Measurements from ENCODE around the gene HLA-DOA. TPM values are rescaled to one million over a fixed set of nuclear protein-coding genes. Genes with fewer than 3 reads are reported as not detected.

Gene HLA-DOA
- not detected in 5 replicates for total RNA-seq (2022; extraction: Qiagen RNA extraction; ENCODE audit: low read depth)

GRCh38 chr6:33008944-33009861, at the start of gene HLA-DOA:
Gene HLA-DOA, minus strand, starts transcription at chr6:33009591.

GRCh38 chr6:32968093-32968866, 41.1 kb downstream of the HLA-DOA start, which contains the start of gene BRD2:
Gene BRD2, plus strand, starts transcription at chr6:32968594. Its CDS starts 4,305 bp downstream, at chr6:32972899.

Other genes with a start within 250 kb of the HLA-DOA start
- gene HLA-DQB2, start 246.1 kb downstream of the HLA-DOA start, total RNA-seq (2022; extraction: Qiagen RNA extraction; ENCODE audit: low read depth) = not detected in 5 replicates
- 0.16 to 0.23 TPM in 2 of 5 replicates, not detected in the others for gene HLA-DOB, start 192.6 kb downstream of the HLA-DOA start, total RNA-seq (2022; extraction: Qiagen RNA extraction; ENCODE audit: low read depth)
- gene TAP2, start 170.9 kb downstream of the HLA-DOA start, total RNA-seq (2022; extraction: Qiagen RNA extraction; ENCODE audit: low read depth) = 10.9 to 20.6 TPM (median 17.8 TPM) in 5 replicates
- 18.6 to 22.5 TPM (median 20.0 TPM) in 5 replicates for gene PSMB8, start 165.5 kb downstream of the HLA-DOA start, total RNA-seq (2022; extraction: Qiagen RNA extraction; ENCODE audit: low read depth)
- gene TAP1, start 155.9 kb downstream of the HLA-DOA start, total RNA-seq (2022; extraction: Qiagen RNA extraction; ENCODE audit: low read depth) = 28.3 to 38.6 TPM (median 34.4 TPM) in 5 replicates
- gene PSMB9, start 155.4 kb downstream of the HLA-DOA start, total RNA-seq (2022; extraction: Qiagen RNA extraction; ENCODE audit: low read depth) = 15.8 to 24.7 TPM (median 19.0 TPM) in 5 replicates
- 1.1 to 2.2 TPM (median 1.8 TPM) in 5 replicates for gene HLA-DMB, start 68.6 kb downstream of the HLA-DOA start, total RNA-seq (2022; extraction: Qiagen RNA extraction; ENCODE audit: low read depth)
- gene HLA-DMA, start 56.5 kb downstream of the HLA-DOA start, total RNA-seq (2022; extraction: Qiagen RNA extraction; ENCODE audit: low read depth) = 2.7 to 3.6 TPM (median 3.2 TPM) in 5 replicates
- 127 to 155 TPM (median 130 TPM) in 5 replicates for gene BRD2, start 41.0 kb downstream of the HLA-DOA start, total RNA-seq (2022; extraction: Qiagen RNA extraction; ENCODE audit: low read depth)
- gene HLA-DPA1, start 64.1 kb upstream of the HLA-DOA start, total RNA-seq (2022; extraction: Qiagen RNA extraction; ENCODE audit: low read depth) = 0.05 TPM in 1 of 5 replicates, not detected in the others
- gene HLA-DPB1, start 66.4 kb upstream of the HLA-DOA start, total RNA-seq (2022; extraction: Qiagen RNA extraction; ENCODE audit: low read depth) = not detected in 5 replicates
- 0.71 to 1.5 TPM (median 0.79 TPM) in 5 replicates for gene COL11A2, start 182.9 kb upstream of the HLA-DOA start, total RNA-seq (2022; extraction: Qiagen RNA extraction; ENCODE audit: low read depth)
- 14.6 to 23.6 TPM (median 21.7 TPM) in 5 replicates for gene RXRB, start 191.1 kb upstream of the HLA-DOA start, total RNA-seq (2022; extraction: Qiagen RNA extraction; ENCODE audit: low read depth)
- 99.1 to 115 TPM (median 112 TPM) in 5 replicates for gene SLC39A7, start 191.3 kb upstream of the HLA-DOA start, total RNA-seq (2022; extraction: Qiagen RNA extraction; ENCODE audit: low read depth)
- 9.7 to 16.5 TPM (median 14.8 TPM) in 5 replicates for gene HSD17B8, start 195.1 kb upstream of the HLA-DOA start, total RNA-seq (2022; extraction: Qiagen RNA extraction; ENCODE audit: low read depth)
- gene RING1, start 198.9 kb upstream of the HLA-DOA start, total RNA-seq (2022; extraction: Qiagen RNA extraction; ENCODE audit: low read depth) = 19.0 to 27.0 TPM (median 24.7 TPM) in 5 replicates

Data from A549 treated with ZK216348 at 1 μM for 4 hours (cell line).